Right atrium auricular region (tissue), 2 donors: ENCODE measurements around the gene KMT2E. TPM values are rescaled to one million over a fixed set of nuclear protein-coding genes. Genes with fewer than 3 reads are reported as not detected.

Experiments used
- DNase-seq: peaks from one replicate; pipeline ENCODE4 v3.0.0-alpha.2; 2019; ENCODE audit warnings: low spot score
- H3K27ac ChIP-seq, 2 donors: fragments of 200-600 bp; sonication (generic); 1 replicate in 1 of 2; 2 replicates in 1 of 2; pipeline ENCODE4 v1.5.1; 2016 to 2019
- H3K27me3 ChIP-seq, 2 donors: fragments of 200-600 bp; sonication (generic); one replicate each; pipeline versions ENCODE4 v1.5.1 to v1.6.0; 2017 to 2019
- H3K36me3 ChIP-seq: fragments of 200-600 bp; sonication (generic); one replicate; pipeline ENCODE4 v1.5.1; 2016
- H3K4me1 ChIP-seq, 2 donors: fragments of 200-600 bp; sonication (generic); one replicate each; pipeline versions ENCODE4 v1.5.1 to v1.6.0; 2017 to 2019
- H3K4me3 ChIP-seq, 2 donors: fragments of 200-600 bp; sonication (generic); 1 replicate in 1 of 2; 2 replicates in 1 of 2; pipeline ENCODE4 v1.5.1; 2017 to 2019; ENCODE audit warnings: mild to moderate bottlenecking in 1 of 2, moderate library complexity in 1 of 2
- H3K9me3 ChIP-seq, 2 donors: fragments of 200-600 bp; sonication (generic); one replicate each; pipeline ENCODE4 v1.5.1; 2019
- total RNA-seq, 2 donors: library from RNA; depleted of rRNA; stranded (reverse); fragments of >200 nt; gene quantifications; one replicate each; pipeline ENCODE4 v1.1.0, GENCODE V29; 2016
- TF ChIP-seq, protein P1 (sequence below), 2 donors: fragments of 200-600 bp; sonication (generic); IDR thresholded peaks; one replicate each; pipeline ENCODE4 v1.5.1; 2019; ENCODE audit warnings: antibody characterized with exemption in 2 of 2

The KMT2E gene
- total RNA-seq, 2 donors from 2014 or later, result 51.4 to 81.3 TPM

DNA sequence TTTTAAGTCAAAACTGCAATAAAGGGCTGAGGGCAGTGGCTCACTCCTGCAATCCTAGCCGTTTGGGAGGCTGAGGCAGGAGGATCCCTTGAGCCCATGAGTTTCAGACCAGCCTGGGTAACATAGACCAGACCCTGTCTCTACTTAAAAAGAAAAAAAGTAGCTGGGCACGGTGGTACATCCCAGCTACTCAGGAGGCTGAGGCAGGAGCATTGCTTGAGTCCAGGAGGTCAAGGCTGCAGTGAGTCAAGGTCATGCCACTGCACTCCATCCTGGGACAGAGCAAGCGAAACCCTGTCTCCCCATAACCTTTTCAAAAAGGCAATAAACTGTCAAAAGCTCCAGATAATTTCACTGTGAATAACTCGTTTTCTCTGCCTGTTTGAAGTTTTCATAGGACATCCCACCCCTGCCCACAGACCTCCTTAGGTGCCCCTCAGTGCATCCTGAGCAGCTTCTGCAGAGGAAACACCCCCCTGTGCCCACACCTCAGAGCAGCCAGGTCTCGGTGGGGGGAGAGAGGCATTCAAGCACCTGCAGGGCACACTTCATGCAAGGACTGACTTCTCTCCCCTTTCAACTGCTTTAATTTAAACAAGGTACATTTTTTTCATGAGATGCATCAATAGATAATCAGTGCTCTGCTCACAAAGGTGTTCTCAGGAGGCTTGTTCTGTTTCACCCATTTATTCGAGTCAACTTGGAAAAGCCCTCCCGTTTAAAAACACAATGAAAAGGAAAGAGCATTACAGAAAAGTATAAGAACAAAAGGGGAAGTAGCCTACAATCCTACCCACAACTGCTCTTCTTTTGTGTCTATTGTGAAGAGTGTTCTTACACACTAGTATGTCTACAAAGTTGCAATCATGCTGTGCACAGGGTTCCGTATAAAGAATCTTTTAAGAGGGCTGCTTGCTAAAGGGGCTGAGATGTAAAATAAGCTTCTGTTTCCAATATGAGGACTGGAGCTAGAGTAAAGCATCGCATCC lies 104.9 kb downstream of the KMT2E start:
- no peaks in the 10 kb centered on the region for H3K4me1 ChIP-seq
- no peaks in the 10 kb centered on the region for H3K27me3 ChIP-seq
- H3K9me3 ChIP-seq, result no peaks in the 10 kb centered on the region
- H3K4me3 ChIP-seq, result no peak overlapping the region
- TF ChIP-seq, protein P1, sequence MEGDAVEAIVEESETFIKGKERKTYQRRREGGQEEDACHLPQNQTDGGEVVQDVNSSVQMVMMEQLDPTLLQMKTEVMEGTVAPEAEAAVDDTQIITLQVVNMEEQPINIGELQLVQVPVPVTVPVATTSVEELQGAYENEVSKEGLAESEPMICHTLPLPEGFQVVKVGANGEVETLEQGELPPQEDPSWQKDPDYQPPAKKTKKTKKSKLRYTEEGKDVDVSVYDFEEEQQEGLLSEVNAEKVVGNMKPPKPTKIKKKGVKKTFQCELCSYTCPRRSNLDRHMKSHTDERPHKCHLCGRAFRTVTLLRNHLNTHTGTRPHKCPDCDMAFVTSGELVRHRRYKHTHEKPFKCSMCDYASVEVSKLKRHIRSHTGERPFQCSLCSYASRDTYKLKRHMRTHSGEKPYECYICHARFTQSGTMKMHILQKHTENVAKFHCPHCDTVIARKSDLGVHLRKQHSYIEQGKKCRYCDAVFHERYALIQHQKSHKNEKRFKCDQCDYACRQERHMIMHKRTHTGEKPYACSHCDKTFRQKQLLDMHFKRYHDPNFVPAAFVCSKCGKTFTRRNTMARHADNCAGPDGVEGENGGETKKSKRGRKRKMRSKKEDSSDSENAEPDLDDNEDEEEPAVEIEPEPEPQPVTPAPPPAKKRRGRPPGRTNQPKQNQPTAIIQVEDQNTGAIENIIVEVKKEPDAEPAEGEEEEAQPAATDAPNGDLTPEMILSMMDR (IDR thresholded peaks at IDR 0.05), result no peak
- no peak for DNase-seq
- H3K36me3 ChIP-seq, result peaks cover 22% of the 10 kb centered on the region
- no peak overlapping the region for H3K27ac ChIP-seq

DNA sequence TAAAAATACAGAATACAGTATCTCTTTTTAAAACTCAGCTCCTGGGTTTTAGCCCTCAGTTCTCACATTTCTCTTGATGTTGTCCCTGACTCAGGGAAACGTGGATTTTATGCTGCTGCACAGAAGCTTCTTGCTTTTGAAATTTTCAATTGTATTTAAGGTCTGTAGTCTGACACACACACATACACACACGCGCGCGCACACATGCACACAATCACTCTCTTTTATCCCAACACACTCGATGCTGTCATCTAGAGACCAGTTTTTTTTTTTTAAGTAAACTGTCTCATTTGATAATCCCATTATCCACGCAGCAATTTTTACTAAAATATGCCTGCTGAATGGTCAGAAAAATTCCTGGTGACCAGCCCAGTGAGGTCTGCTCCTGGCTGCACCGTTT lies 108.6 kb downstream of the KMT2E start:
- TF ChIP-seq, protein P1 (IDR thresholded peaks at IDR 0.05), result no peak
- H3K4me3 ChIP-seq, result no peak overlapping the region
- DNase-seq, result no peak
- H3K4me1 ChIP-seq, result no peaks in the 10 kb centered on the region
- H3K27me3 ChIP-seq, result no peaks in the 10 kb centered on the region
- no peaks in the 10 kb centered on the region for H3K9me3 ChIP-seq
- peaks cover 14% of the 10 kb centered on the region for H3K36me3 ChIP-seq
- no peak overlapping the region for H3K27ac ChIP-seq

DNA sequence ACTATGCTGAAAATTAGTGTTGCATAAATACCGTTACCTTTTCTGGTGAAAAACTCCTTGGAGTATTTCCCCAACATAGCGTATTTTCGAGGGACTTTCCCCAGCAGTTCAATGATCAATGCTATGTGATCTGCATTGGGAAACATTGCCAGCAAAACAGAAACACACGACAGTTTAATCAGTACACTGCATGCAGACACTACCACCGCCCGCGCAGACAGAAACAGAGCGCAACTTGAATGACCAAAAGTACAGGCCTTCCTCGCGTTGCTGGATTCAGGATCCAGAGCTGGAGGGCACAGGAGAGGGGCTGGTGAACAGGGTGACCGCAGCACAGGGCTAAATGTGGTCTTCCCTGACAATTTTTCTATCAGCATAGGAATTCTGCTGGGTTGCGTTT lies 111.7 kb downstream of the KMT2E start:
- peaks cover 10% of the 10 kb centered on the region for H3K36me3 ChIP-seq

DNA sequence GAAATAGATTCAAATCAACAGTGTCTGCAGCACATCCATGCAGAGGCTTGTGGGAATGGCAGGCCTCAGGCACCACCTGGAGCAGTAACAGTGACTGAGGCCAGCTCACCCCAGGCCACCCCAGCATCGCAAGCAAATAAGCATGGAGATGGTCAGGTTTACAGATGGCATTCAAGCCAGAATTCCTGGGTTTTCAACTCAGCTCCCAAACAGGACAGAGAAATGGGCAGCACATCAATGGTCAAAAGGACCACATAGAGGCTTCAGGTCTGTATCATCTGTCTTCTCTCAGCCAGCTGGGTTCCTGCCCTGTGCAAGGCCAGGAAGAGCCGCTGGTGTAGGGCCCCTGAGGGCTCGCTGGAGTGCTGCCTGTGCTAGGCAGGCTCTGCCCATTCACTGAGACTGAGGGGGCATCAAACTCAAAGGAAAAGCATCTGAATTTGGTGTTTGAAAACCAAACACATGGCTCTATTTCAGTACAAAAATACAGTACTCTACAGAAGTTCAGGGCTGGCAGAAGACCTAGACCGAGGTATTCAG lies 112.5 kb downstream of the KMT2E start:
- no peak overlapping the region for H3K27ac ChIP-seq
- peaks cover 10% of the 10 kb centered on the region for H3K36me3 ChIP-seq
- TF ChIP-seq, protein P1 (IDR thresholded peaks at IDR 0.05), result no peak
- no peaks in the 10 kb centered on the region for H3K9me3 ChIP-seq
- no peak overlapping the region for H3K4me3 ChIP-seq
- no peak for DNase-seq
- H3K27me3 ChIP-seq, result no peaks in the 10 kb centered on the region
- H3K4me1 ChIP-seq, result peaks cover 0 to 9% of the 10 kb centered on the region in 2 donors

More for the DNA sequence above, 111.7 kb downstream of the KMT2E start:
- H3K27ac ChIP-seq, result no peak overlapping the region
- TF ChIP-seq, protein P1 (IDR thresholded peaks at IDR 0.05), result no peak
- no peak overlapping the region for H3K4me3 ChIP-seq
- no peaks in the 10 kb centered on the region for H3K9me3 ChIP-seq
- no peak for DNase-seq
- no peaks in the 10 kb centered on the region for H3K27me3 ChIP-seq
- peaks cover 0 to 7% of the 10 kb centered on the region in 2 donors for H3K4me1 ChIP-seq

DNA sequence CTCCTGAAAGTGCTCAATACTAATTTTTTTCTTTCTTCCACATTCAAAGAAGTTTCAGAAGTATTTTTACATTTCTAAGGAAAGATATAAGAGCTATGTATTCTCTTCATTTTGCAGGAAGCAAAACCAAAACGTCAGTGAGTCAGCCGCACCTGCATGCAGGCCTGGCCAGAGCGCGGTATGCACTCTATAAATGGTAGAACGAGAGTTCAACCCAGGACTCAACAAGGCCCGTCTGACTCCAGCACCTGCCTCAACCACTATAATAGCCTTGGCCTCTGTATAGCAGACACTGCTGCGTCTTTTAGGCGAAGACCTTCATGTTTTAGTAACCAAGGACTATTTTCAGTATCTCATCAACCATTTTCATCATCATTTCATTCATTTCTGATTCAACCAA lies 113.2 kb downstream of the KMT2E start:
- H3K4me3 ChIP-seq, result no peak overlapping the region
- peaks cover 12% of the 10 kb centered on the region for H3K36me3 ChIP-seq
- no peaks in the 10 kb centered on the region for H3K9me3 ChIP-seq
- H3K27me3 ChIP-seq, result no peaks in the 10 kb centered on the region
- TF ChIP-seq, protein P1 (IDR thresholded peaks at IDR 0.05), result no peak
- H3K27ac ChIP-seq, result no peak overlapping the region
- peaks cover 0 to 9% of the 10 kb centered on the region in 2 donors for H3K4me1 ChIP-seq
- DNase-seq, result no peak
